NCI-H526 (cell line): ENCODE results near the gene HMCN2.

ENCODE experiments used
- DNase-seq, 2 experiments: peaks; one replicate each; lab custom pipeline; 2025; lab: John Stamatoyannopoulos, UW

The HMCN2 gene

GRCh38 chr9:130308081-130308571 is 42.6 kb downstream of the HMCN2 start:
- no peak for DNase-seq

- no peak for DNase-seq
Measured at GRCh38 chr9:130309689-130310455, 44.3 kb downstream of the HMCN2 start.

GRCh38 chr9:130310456-130310855 is 44.9 kb downstream of the HMCN2 start:
- DNase-seq: no peak

DNA sequence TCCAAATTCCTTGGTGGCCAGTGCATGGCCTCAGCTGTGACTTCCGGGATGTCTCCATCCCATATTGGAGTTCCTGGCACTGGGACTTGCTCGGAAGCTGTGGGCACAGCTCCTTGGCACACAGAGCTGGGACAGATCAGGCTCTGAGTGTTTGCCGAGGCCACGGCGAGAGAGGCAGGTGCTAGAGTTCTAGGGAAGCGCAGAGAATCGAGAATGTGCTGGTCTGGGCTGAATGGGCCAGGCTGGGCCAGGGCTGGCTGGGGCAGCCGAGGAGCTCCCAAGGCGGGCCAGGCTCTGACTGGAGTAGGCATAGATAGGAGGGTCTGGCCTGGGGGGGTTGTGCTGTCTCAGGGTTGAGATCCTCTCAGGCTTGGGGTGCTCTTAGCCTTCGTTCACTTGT is 45.4 kb downstream of the HMCN2 start:
- no peak for DNase-seq

DNA sequence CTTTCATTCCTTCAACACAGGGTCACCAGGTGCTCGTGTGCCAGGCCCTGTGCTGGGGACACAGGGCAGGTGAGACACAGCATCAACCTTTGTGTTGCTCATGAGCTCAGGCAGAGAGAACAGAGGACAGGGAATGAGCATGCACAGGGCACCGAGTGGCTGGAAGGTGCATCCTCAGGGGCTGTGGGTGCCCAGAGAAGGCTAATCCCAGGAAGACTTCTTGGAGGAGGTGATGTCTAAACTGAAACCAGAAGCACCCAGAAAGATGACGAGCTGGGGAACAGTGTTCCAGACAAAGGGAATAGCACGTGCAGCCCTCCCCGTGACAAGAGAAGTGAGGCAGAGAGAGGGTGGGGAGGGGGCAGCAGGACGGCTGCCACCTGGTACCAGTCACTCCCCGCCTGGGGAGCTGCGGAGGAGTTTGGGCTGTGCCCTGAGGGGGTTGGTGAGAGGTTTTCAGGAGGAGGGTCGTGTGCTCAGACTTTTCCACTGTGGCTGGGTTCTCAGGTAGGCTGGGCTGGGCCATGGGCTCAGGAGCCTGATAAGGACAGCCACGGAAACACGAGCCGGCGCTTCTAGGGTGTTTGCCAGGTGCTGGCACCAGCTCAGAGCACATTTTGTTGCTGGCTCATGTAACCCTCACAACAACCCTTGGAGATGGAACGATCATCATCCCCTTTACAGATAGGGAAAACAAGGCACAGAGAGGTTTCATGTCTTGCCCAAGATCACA is 46.0 kb downstream of the HMCN2 start:
- no peak for DNase-seq

DNA sequence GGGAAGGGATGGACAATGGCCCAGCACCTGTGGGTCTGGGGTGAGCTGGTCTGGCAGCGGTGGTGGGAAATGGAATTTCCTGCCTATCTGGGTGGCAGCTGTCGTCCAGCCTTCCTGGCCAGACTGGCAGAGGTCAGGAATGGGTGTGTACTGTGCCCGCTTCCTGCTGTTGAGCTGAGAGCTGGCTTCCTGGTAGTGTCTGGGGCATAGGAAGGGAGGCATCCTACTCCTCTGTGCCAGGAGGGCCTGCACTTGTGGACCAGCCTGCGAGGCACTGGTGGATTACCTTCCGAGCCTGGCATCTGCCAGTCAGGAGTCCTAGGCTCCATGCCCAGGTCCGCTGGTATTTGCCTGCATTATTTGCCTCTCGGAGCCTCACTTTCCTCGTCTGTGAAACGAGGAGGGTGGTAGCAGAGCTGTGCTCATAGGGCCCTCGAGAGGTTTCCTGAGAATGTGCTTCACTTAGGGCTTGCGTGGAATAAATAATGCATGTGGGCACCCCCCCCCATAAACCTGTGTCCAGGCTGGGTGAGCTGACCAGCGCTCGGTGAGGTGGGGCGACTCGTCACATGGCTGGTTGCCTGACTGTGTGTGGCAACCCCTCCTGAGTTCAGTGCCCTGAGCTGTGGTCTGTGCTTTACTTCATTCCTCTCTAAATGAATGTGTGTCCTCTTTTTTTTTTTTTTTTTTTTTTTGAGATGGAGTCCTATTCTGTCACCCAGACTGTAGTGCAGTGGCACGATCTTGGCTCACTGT is 47.7 kb downstream of the HMCN2 start:
- DNase-seq: no peak

DNA sequence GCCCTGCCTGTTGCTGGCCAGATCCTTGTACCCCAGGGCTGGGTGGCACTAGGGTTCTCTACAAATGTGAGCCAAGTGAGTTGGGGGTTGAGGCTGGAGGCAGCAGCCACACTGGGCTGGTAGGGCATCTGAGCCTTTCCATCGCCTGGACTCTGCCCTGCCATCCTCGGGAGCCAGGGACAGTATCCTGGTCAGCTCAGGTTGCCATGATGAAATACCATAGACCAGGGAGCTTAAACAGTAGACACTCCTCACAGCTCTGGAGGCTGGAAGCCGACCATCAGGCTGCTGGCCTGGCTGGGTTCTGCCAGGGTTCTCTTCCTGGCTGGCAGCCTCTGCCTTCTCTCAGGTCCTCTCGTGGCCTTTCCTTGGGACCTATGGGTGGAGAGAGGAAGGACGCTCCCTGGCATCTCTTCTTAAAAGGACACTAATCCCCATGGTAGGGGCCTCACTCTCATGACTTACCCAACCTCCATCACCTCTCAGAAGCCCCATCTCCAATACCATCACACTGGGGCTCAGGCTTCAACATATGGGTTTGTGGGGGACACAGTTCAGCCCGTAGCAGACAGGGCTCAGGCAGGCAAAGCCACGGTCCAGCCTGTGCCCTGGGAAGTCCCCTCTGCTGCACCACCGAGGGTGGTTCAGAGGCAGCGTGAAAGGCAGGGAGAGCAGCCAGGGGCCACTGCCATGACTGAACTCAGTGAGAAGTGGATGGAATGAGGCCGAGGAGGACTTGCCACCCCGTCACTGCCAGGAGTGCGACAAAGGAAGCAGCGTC is 50.1 kb downstream of the HMCN2 start:
- no peak for DNase-seq

DNA sequence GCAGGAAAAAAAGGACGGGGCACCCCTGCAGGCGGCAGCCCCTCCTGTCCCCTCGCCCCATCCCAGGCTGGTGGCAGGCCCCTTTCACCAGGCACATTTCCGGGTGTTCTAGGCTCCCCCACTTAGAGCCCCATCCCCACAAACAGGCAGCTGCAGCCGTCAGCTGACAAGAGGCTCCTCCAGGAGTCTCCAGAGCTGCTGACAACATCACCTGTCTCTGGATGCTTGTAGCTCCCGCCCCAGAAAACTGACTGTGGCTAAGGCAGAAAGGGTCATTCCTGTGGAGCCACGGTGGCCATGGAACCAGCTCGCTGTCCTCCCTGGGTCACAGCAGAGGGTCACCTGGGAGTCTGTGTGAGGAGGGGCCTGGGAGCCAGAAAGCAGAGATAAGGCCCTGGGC is 50.9 kb downstream of the HMCN2 start:
- no peak for DNase-seq

DNA sequence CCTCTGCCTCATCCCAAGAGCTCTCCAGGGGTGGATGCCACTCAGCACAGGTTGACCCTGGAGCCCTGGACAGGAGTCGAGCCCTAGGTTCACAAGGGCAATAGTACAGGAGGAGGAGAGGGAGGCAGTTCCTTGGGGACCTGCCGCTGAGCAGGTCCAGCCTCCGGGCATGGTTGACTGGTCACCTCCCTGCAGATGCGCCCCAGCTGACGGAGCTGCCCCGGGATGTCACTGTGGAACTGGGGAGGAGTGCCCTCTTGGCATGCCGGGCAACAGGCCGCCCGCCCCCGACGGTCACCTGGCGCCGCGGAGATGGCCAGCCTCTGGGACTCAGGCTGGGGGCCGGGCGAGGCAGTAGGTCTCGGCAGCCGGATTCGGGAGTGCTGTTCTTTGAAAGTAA is 53.7 kb downstream of the HMCN2 start:
- no peak for DNase-seq

DNA sequence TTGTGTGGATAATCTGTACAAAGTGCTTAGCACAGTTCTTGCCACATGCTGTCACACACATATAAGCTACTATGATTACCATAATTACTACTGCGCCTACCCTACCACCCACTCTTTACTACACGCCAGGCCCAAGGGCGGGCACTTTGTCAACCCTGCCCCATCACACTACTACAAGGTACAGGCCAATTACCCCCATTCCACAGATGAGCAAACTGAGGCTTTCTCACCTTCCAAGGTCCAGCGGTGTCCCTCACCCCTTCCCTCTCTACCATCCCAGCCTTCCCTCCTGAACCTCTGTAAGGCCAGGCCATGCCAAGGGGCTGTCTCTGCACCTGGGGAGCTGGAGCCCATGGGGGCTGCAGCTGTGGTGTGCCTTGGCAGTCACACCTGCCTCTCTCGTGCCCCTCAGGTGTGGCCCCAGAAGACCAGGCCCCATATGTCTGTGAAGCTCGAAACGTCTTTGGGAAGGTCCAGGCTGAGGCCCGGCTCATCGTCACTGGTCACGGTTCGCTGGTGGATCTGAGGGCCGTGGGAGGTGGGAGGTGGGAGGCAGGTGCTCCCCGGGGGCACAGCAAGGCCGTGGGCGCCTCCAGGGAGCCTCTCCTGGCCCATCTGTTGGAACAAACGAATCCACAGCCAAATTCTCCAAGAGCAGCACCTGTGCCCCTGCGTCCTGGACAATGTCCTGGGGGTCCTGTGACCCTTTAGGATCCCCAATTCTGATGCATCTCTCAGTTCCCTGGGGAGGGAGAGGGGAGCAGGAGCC is 54.6 kb downstream of the HMCN2 start:
- no peak for DNase-seq

DNA sequence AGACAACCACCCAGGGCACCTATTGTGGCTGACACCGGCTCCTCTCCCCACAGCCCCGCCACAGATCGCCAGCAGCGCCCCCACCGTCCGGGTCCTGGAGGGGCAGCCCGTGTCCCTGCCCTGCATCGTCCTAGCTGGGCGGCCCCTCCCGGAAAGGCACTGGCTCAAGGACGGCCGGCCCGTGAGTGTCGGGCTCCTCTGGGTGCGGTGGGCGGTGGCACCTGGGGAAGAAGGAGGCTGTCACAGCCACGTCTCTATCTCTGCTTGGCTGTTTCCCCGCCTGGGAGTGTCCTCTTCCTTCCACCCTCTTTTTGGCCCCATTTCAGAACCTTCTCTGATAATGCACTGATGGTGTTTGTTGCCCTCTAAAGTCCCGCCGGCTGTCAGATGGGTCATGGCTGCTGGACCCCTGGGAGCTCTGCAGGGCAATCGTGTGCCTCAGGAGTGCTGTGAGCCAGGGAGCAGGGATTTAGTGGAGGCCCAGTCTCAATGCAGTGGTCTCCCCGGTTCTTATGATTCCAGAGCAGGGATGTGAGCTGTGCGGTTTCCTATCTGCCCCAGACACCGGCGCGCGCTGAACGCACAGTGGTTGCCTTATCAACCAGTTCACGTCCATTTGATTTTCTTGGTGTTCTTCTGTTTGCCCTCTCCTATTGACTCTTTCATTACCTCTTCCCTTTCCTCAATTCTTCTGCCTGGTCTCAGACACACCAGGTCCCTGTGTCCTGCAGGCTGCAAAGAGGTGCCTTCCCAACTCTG is 55.3 kb downstream of the HMCN2 start:
- no peak for DNase-seq

- no peak for DNase-seq
Measured at GRCh38 chr9:130321539-130321938, 56.0 kb downstream of the HMCN2 start.

DNA sequence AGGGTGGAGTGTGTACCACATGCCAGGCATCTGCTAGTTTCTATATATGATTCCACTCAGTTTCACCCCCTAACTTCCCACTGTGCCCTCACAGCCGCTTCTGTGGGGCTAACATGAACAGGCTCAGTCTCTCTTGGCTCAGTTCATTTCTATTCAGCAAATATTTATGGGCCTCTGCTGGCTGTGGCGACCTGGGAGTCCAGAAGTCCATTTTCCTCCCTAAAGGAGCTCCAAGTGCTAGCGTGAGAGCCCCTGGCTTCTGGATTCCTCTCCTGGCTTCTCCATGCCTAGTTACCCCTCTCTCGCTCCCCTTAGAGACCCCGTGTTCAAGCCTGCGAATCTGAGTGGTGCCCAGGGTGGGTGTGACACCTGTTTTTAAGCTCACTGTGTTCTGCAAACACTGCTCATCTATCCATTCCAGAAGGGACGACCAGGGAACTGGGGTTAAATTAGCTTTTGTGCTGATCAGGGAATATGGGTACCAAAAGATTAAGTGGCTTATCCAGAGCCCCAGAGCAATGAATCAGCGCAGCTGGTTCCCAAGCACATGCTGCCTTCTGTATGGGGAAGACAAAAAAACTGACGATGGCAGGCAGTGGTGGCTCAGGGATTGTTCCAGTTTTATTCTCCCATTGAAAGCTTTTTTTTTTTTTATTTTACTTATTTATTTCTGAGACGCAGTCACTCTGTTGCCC is 57.6 kb downstream of the HMCN2 start:
- no peak for DNase-seq

DNA sequence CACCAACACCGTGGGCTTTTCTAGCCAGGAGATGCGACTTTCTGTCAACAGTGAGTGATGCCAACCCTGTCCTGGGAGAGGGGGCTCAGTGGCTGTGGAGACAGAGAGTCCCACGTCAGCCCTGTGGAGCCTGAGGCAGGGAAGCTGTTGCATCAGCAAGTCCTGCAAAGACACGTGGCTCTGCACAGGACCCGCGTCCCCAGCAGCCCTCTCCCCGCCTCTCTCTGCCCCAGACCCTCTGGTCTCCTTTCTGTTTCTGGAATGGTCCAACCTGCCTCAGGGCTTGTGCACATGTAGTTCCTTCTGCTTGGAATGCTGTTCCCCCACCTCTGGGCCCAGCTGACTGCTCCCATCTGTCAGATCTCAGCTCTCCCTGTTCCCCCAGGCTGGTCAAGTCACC is 60.4 kb downstream of the HMCN2 start:
- DNase-seq: no peak

DNA sequence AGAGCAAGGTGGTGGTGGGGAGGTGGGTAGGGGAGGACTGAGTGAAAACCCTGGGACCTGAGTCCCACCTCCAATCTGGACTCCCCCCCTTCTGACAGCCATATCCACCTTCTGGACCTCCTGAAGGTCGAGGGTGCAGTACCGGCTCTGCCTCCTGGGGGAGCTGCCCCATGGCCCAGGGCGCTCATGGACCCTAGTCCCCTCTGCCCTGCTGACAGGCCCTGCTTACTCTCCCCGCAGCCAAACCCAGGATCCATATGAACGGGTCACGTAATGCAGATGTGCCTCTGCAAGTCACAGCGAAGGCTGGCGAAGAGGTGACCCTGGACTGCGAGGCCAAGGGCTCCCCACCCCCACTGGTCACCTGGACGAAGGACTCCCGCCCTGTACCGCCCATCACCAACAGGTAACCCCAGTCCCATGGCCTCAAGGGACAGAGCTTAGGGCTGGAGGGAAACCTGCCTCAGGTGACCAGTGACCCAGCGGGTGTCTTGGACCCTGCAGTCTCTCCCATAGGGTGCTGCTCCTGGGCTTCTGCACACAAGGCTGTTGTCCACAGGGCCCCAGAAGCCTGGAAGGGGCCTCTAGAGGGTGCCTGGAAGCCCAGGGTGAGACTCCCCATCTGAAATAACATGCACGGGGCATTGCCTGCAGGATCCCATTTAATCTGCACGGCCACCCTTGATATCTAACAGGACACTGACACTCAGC is 61.7 kb downstream of the HMCN2 start:
- DNase-seq: peak in 1 of 2 experiments; percentile 9

- DNase-seq: no peak
Measured at GRCh38 chr9:130327781-130328348, 62.3 kb downstream of the HMCN2 start.

- no peak for DNase-seq
Measured at GRCh38 chr9:130328349-130328801, 62.8 kb downstream of the HMCN2 start.

- no peak for DNase-seq
Measured at GRCh38 chr9:130329061-130329460, 63.5 kb downstream of the HMCN2 start.
